Measurements from ENCODE around the gene CAMK4. TPM values are rescaled to one million over a fixed set of nuclear protein-coding genes. Genes with fewer than 3 reads are reported as not detected.

The CAMK4 gene
- total and polyA plus RNA-seq, 9 of the 15 experiments (the other 6 are each of a cell fraction or from before 2014, with no cell fraction given), result 0.35 TPM; not detected in 8

GRCh38 chr5:111412593-111412992 lies 188.4 kb downstream of the CAMK4 start (continued):
- TF ChIP-seq ZNF407 (IDR thresholded peaks at IDR 0.05; ENCODE audit: low read depth) (no peak), ZBTB7A (IDR thresholded peaks at IDR 0.05; ENCODE audit: borderline replicate concordance, control insufficient read depth, low read depth, low read length) (no peak), SP2 (IDR thresholded peaks at IDR 0.05; ENCODE audit: extremely low read depth, low read depth, low read length, poor library complexity, severe bottlenecking) (no peak), LARP7 (IDR thresholded peaks at IDR 0.05) (no peak), ZNF165 (CRISPR knock-in tag; IDR thresholded peaks at IDR 0.05; ENCODE audit: borderline replicate concordance) (no peak), ZNF3 (CRISPR knock-in tag; IDR thresholded peaks at IDR 0.05) (no peak), HNRNPUL1 (IDR thresholded peaks at IDR 0.05; ENCODE audit: low read length) (no peak), RUNX1 (IDR thresholded peaks at IDR 0.05; ENCODE audit: low read depth) (no peak), PML (IDR thresholded peaks at IDR 0.05; ENCODE audit: low read length) (no peak), ZNF79 (CRISPR knock-in tag; IDR thresholded peaks at IDR 0.05; ENCODE audit: low read depth) (no peak), MBD2 (IDR thresholded peaks at IDR 0.05; ENCODE audit: borderline replicate concordance, low read depth) (no peak)
